ENCODE data around the gene CHD2. TPM values are rescaled to one million over a fixed set of nuclear protein-coding genes. Genes with fewer than 3 reads are reported as not detected.
"Not testable (repeated sequence)": the region's sequence is repeated elsewhere in the genome, so short reads cannot be mapped to it uniquely, and the experiment has no call there.

The CHD2 gene
- total RNA-seq, 1 donor from 2014 or later, result 105 TPM

DNA sequence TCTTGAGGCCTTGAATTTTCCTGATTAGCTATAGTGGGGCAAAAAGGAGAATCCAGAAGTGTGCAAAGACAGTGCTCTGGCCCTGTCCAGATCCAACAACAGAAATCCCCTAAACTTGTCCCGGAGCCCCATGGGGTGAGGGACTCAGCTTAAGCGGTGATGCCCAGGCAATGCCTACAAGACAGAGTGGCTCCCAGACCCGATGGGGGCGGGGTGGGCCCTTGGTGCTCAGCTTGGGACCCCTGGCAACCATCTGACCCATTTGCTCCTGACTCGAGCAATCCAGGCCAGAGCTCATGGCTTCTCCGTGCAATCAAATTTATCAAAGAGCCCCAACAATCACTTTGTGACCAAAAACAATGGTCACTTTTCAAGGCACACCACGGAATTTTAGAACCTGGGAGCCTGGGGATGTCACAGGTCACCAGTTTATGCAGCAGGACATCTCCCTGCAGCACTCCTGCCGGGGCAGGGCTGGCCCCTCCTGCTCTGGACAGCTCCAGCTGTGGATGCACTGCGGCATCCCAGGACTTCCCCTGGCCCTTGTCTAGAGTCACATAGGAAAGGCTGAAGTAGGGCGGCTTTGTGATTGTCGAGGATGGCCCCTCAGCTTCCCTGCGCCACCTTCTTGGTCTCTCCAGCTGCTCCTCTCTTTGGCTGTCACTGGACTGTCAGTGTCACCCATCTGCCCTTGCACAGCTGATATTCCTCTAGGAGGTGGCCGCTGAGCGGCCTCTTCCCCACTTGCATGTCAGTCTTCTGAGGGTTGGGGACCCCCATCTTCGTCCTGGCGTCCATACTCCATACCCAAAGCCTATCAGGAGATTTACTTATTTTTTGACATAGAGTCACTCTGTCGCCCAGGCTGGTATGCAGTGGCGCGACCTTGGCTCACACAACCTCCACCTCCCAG is 160.5 kb downstream of the CHD2 start:
- H3K4me3 Mint-ChIP-seq (ENCODE audit: unreplicated experiment), result no peak overlapping the region
- H3K4me2 ChIP-seq (ENCODE audit: low read length), result no peak overlapping the region
- H3K27me3 Mint-ChIP-seq (ENCODE audit: low read depth, unreplicated experiment), result no peaks in the 10 kb centered on the region
- no peak overlapping the region for H3K27ac ChIP-seq (ENCODE audit: low read depth, low read length)
- no peaks in the 10 kb centered on the region for H3K79me2 ChIP-seq (ENCODE audit: insufficient read depth, low read length)
- no peaks in the 10 kb centered on the region for H3K4me1 ChIP-seq (ENCODE audit: insufficient read depth, low read length)
- no peaks in the 10 kb centered on the region for H3K36me3 ChIP-seq (ENCODE audit: insufficient read depth, low read length)
- H3K4me3 ChIP-seq (ENCODE audit: insufficient read depth, low read depth, low read length), result no peak overlapping the region
- H4K20me1 ChIP-seq (ENCODE audit: insufficient read depth, low read length), result peaks cover 2% of the 10 kb centered on the region
- H3K36me3 Mint-ChIP-seq (ENCODE audit: low read depth, unreplicated experiment), result peaks cover 4% of the 10 kb centered on the region
- no peak for TF ChIP-seq CTCF (IDR thresholded peaks at IDR 0.05; ENCODE audit: insufficient read depth, low read depth, low read length)
- no peak for TF ChIP-seq EZH2 (IDR thresholded peaks at IDR 0.05; ENCODE audit: insufficient read depth, low read length)
- FAIRE-seq, result no peak
- no peak overlapping the region for H3K27ac Mint-ChIP-seq (ENCODE audit: unreplicated experiment)
- H3K9me3 ChIP-seq (ENCODE audit: insufficient read depth, low read depth, low read length), result no peaks in the 10 kb centered on the region
- H3K27me3 ChIP-seq (ENCODE audit: insufficient read depth, low read length), result peaks cover 35% of the 10 kb centered on the region
- H3K4me1 Mint-ChIP-seq (ENCODE audit: low read depth, unreplicated experiment), result peaks cover 11% of the 10 kb centered on the region
- no peak overlapping the region for H3K9ac ChIP-seq (ENCODE audit: low read length)
- H2AFZ ChIP-seq (ENCODE audit: low read depth, low read length), result no peak overlapping the region
- H3K9me3 Mint-ChIP-seq (ENCODE audit: unreplicated experiment), result no peaks in the 10 kb centered on the region
- no peak for DNase-seq (ENCODE audit: low read depth)

- H3K27me3 Mint-ChIP-seq (ENCODE audit: low read depth, unreplicated experiment); H3K4me3 ChIP-seq (ENCODE audit: insufficient read depth, low read depth, low read length); H3K9me3 Mint-ChIP-seq (ENCODE audit: unreplicated experiment); H3K4me2 ChIP-seq (ENCODE audit: low read length); H3K9ac ChIP-seq (ENCODE audit: low read length); FAIRE-seq; H3K27ac Mint-ChIP-seq (ENCODE audit: unreplicated experiment); H2AFZ ChIP-seq (ENCODE audit: low read depth, low read length); H3K79me2 ChIP-seq (ENCODE audit: insufficient read depth, low read length); H3K4me3 Mint-ChIP-seq (ENCODE audit: unreplicated experiment); H3K27ac ChIP-seq (ENCODE audit: low read depth, low read length); H4K20me1 ChIP-seq (ENCODE audit: insufficient read depth, low read length); H3K36me3 ChIP-seq (ENCODE audit: insufficient read depth, low read length); DNase-seq (ENCODE audit: low read depth); H3K36me3 Mint-ChIP-seq (ENCODE audit: low read depth, unreplicated experiment); H3K4me1 ChIP-seq (ENCODE audit: insufficient read depth, low read length); H3K9me3 ChIP-seq (ENCODE audit: insufficient read depth, low read depth, low read length): not testable (repeated sequence)
- peaks cover 11% of the 10 kb centered on the region for H3K4me1 Mint-ChIP-seq (ENCODE audit: low read depth, unreplicated experiment)
- peaks cover 47% of the 10 kb centered on the region for H3K27me3 ChIP-seq (ENCODE audit: insufficient read depth, low read length)
Observed at GRCh38 chr15:93062628-93063261, 162.6 kb downstream of the CHD2 start.

DNA sequence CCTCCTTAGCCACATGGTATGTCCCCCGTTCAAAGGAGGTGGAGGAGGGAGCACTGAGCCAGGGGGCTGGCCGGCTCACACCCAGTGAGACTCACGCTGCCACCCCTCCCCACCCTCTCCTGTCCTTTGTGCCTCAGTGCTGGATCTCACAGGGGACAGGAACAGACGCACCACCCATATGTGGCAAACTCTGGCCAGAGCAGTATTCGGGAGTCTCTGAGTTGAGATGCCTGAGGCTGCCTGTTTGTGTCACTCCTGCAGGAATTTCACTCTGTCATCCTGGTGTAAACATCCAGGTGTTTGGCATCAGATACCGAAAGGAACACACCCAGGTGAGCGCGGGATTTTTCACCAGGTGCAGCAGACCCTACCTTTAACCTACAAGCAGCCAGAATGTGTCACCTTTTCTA is 163.1 kb downstream of the CHD2 start:
- Histone ChIP-seq H3K9me3 (ENCODE audit: insufficient read depth, low read depth, low read length) (no peaks in the 10 kb centered on the region), H3K27ac (ENCODE audit: low read depth, low read length) (no peak overlapping the region), H3K4me2 (ENCODE audit: low read length) (no peak overlapping the region), H3K27me3 (ENCODE audit: insufficient read depth, low read length) (peaks cover 46% of the 10 kb centered on the region), H4K20me1 (ENCODE audit: insufficient read depth, low read length) (peaks cover 2% of the 10 kb centered on the region), H2AFZ (ENCODE audit: low read depth, low read length) (no peak overlapping the region), H3K36me3 (ENCODE audit: insufficient read depth, low read length) (no peaks in the 10 kb centered on the region), H3K4me3 (ENCODE audit: insufficient read depth, low read depth, low read length) (no peak overlapping the region), H3K79me2 (ENCODE audit: insufficient read depth, low read length) (no peaks in the 10 kb centered on the region), H3K9ac (ENCODE audit: low read length) (no peak overlapping the region), H3K4me1 (ENCODE audit: insufficient read depth, low read length) (no peaks in the 10 kb centered on the region)
- H3K4me3 Mint-ChIP-seq (ENCODE audit: unreplicated experiment), result no peak overlapping the region
- TF ChIP-seq CTCF (IDR thresholded peaks at IDR 0.05; ENCODE audit: insufficient read depth, low read depth, low read length) (no peak), EZH2 (IDR thresholded peaks at IDR 0.05; ENCODE audit: insufficient read depth, low read length) (no peak)
- peaks cover 2% of the 10 kb centered on the region for H3K36me3 Mint-ChIP-seq (ENCODE audit: low read depth, unreplicated experiment)
- H3K4me1 Mint-ChIP-seq (ENCODE audit: low read depth, unreplicated experiment), result peaks cover 11% of the 10 kb centered on the region
- no peaks in the 10 kb centered on the region for H3K27me3 Mint-ChIP-seq (ENCODE audit: low read depth, unreplicated experiment)
- no peak overlapping the region for H3K27ac Mint-ChIP-seq (ENCODE audit: unreplicated experiment)
- no peak for FAIRE-seq
- no peak for DNase-seq (ENCODE audit: low read depth)
- no peaks in the 10 kb centered on the region for H3K9me3 Mint-ChIP-seq (ENCODE audit: unreplicated experiment)

Data from astrocyte (in vitro differentiated cells and primary cell).